Measurements from ENCODE around the gene C3orf62. TPM values are rescaled to one million over a fixed set of nuclear protein-coding genes. Genes with fewer than 3 reads are reported as not detected.
A peak's percentile ranks its signal among the peaks of the same experiment; 100 is the strongest.
"Not testable (repeated sequence)": the region's sequence is repeated elsewhere in the genome, so short reads cannot be mapped to it uniquely, and the experiment has no call there.

C3orf62 gene
- total RNA-seq, 4 donors from 2014 or later = 5.9 to 9.0 (median 8.5) TPM

GRCh38 chr3:49248840-49249227, 28.2 kb downstream of the C3orf62 start:
- TF ChIP-seq, protein P1, sequence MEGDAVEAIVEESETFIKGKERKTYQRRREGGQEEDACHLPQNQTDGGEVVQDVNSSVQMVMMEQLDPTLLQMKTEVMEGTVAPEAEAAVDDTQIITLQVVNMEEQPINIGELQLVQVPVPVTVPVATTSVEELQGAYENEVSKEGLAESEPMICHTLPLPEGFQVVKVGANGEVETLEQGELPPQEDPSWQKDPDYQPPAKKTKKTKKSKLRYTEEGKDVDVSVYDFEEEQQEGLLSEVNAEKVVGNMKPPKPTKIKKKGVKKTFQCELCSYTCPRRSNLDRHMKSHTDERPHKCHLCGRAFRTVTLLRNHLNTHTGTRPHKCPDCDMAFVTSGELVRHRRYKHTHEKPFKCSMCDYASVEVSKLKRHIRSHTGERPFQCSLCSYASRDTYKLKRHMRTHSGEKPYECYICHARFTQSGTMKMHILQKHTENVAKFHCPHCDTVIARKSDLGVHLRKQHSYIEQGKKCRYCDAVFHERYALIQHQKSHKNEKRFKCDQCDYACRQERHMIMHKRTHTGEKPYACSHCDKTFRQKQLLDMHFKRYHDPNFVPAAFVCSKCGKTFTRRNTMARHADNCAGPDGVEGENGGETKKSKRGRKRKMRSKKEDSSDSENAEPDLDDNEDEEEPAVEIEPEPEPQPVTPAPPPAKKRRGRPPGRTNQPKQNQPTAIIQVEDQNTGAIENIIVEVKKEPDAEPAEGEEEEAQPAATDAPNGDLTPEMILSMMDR (IDR thresholded peaks at IDR 0.05) = no peak
- Histone ChIP-seq H3K9me3 (no peaks in the 10 kb centered on the region), H3K27me3 (no peaks in the 10 kb centered on the region), H3K4me3 (no peak overlapping the region), H3K4me1 (peaks cover 10% of the 10 kb centered on the region), H3K36me3 (no peaks in the 10 kb centered on the region), H3K27ac (peak overlapping the region; percentile 36)
- no peak for DNase-seq (ENCODE audit: low spot score in 2 of 2)

GRCh38 chr3:49244581-49245205, 32.3 kb downstream of the C3orf62 start:
- 55% methylated on average over 1 of the region's 1 CpG for WGBS
- Histone ChIP-seq H3K9me3 (no peaks in the 10 kb centered on the region), H3K27me3 (no peaks in the 10 kb centered on the region), H3K27ac (no peak overlapping the region), H3K4me1 (peaks cover 14% of the 10 kb centered on the region), H3K4me3 (no peak overlapping the region), H3K36me3 (no peaks in the 10 kb centered on the region)
- TF ChIP-seq POLR2AphosphoS5 (IDR thresholded peaks at IDR 0.05) (no peak), EP300 (IDR thresholded peaks at IDR 0.05) (no peak), POLR2A (IDR thresholded peaks at IDR 0.05) (no peak)
- TF ChIP-seq, protein P1 (IDR thresholded peaks at IDR 0.05) = no peak
- no peak for DNase-seq (ENCODE audit: low spot score in 2 of 2)

- not testable (repeated sequence) for H3K27ac ChIP-seq; H3K27me3 ChIP-seq; H3K4me3 ChIP-seq; H3K9me3 ChIP-seq; H3K36me3 ChIP-seq; DNase-seq (ENCODE audit: low spot score in 2 of 2)
- peaks cover 25% of the 10 kb centered on the region for H3K4me1 ChIP-seq
- WGBS = 94% methylated on average over 11 of the region's 11 CpGs
Observed at GRCh38 chr3:49240091-49240490, 36.9 kb downstream of the C3orf62 start.

DNA sequence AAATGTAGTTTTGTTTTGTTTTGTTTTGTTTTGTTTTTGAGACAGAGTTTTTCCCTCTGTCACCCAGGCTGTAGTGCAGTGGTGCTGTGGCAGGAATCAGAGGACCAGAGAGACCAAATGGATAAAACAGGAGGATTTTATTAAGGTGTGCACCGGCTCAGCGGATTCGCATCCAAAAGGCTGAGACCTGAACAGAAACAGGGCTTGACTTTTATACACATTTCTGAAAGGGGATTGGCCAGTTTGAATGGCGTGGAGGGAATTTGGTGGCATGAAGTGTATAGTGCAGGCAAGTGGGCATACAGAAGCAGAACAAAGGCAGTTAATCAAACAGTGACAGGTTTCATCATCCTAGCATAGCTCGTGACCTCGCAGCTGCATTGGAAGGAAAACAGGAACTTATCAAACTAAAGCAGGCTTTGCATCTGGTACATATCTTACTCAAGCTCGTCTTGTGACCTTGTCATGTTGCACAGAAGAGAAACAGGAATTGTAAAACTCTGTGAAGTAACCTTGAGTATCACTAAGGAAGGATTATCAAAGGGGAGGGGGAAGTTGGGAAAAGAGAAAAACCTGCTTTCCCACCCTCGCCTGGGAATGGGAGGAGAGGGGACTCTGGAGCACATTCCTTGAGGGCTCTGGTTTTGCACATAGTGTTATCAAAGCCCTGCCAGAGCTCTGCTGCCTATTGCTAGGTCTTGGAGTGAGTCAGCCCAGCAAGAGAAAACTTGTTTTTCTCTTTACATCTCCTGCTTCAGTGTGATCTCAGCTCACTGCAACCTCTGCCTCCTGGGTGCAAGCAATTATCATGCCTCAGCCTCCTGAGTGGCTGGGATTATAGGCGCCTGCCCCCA, 38.5 kb downstream of the C3orf62 start:
- no peaks in the 10 kb centered on the region for H3K36me3 ChIP-seq
- H3K4me3 ChIP-seq = no peak overlapping the region
- peak in 1 of 2 donors; percentile 73 for DNase-seq (ENCODE audit: low spot score in 2 of 2)
- H3K9me3 ChIP-seq = peaks cover 4% of the 10 kb centered on the region
- H3K4me1 ChIP-seq = peaks cover 25% of the 10 kb centered on the region
- no peaks in the 10 kb centered on the region for H3K27me3 ChIP-seq
- no peak for TF ChIP-seq POLR2A (IDR thresholded peaks at IDR 0.05)
- TF ChIP-seq POLR2AphosphoS5 (IDR thresholded peaks at IDR 0.05) = peak in 2 of 3 donors; percentile 90 to 92
- TF ChIP-seq, protein P1 (IDR thresholded peaks at IDR 0.05) = no peak
- TF ChIP-seq EP300 (IDR thresholded peaks at IDR 0.05) = peak; percentile 43
- H3K27ac ChIP-seq = peak overlapping the region; percentile 86
- WGBS = 49% methylated on average over 9 of the region's 9 CpGs

GRCh38 chr3:49237344-49237743, 39.7 kb downstream of the C3orf62 start:
- no peak for DNase-seq (ENCODE audit: low spot score in 2 of 2)
- Histone ChIP-seq H3K27me3 (no peaks in the 10 kb centered on the region), H3K9me3 (peaks cover 12% of the 10 kb centered on the region), H3K4me1 (peaks cover 25% of the 10 kb centered on the region), H3K36me3 (no peaks in the 10 kb centered on the region), H3K27ac (no peak overlapping the region), H3K4me3 (no peak overlapping the region)
- WGBS = 90% methylated on average over 3 of the region's 3 CpGs
- TF ChIP-seq POLR2AphosphoS5 (IDR thresholded peaks at IDR 0.05) = no peak
- TF ChIP-seq, protein P1 (IDR thresholded peaks at IDR 0.05) = no peak
- no peak for TF ChIP-seq EP300 (IDR thresholded peaks at IDR 0.05)
- no peak for TF ChIP-seq POLR2A (IDR thresholded peaks at IDR 0.05)
